ENCODE measurements around the gene NCOR1. TPM values are rescaled to one million over a fixed set of nuclear protein-coding genes. Genes with fewer than 3 reads are reported as not detected.

NCOR1 gene
- total RNA-seq, 1 experiment from 2014 or later, result 127 TPM

DNA sequence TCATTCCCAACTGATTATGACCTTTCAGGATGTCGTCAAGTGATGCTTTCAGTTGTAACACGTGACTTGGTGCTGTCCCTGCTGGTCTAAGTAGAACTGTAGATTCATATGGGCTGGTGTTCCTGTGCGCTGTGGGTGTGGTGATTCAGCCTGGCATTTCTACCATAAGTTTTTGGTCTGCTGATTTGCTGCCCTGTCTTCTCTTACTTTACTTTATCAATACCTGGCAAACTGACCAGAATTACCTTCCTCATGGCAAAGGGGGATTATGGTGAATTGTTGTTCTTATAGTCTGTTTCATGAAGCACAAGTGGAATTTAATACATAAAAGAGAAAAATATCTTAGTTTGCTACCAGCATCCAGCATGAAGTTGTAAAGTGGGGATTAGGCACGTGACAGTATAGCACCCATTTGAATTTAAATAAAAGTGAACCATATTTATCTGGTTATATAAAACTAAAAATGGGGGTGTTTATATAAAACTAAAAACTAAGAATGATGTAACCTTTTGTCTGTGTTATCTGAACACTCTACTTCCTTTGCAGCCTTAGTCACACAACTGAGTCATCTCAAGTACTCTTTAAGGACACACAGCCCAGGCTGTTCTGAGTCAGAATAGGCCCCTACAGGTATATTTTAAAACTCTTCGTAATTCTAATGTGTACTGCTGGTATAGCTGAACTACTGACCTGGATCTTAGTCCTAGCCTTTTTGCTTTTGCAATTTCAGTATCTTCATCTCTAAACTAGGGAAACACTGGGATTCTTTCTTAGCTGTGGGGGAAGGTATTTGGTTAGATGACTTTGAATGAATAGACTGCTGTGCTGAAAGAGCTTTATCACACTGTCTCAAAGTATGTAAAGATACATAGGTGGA, 187.4 kb downstream of the NCOR1 start:
- H3K9ac ChIP-seq (ENCODE audit: low read length), result peak overlapping the region; percentile 26; the same call in 1 of the 2 replicates

DNA sequence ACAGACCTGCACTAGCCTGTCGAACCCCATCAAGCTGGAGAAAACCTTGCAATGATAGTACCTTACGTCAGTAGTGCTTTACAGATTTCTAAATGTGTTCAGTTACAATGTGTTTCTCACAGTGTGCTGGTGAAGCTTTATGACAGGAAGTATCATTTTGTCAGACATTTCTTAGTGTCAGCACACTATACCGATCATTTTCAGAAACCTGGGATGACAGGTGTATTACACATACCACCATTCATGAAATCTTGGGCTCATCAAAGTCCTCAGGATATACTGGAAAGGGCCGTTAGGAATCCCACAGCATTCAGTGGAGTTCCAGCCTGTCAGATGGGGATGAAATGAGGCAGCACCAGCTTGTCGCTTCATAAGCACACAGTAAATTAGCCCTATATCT, 188.4 kb downstream of the NCOR1 start:
- Histone ChIP-seq H3K27ac (ENCODE audit: low read length) (peak overlapping the region; percentile 76), H3K9ac (ENCODE audit: low read length) (no peak overlapping the region), H2AFZ (ENCODE audit: low read length) (no peak overlapping the region), H4K20me1 (ENCODE audit: low read length) (peaks cover 39% of the 10 kb centered on the region), H3K4me2 (ENCODE audit: low read length) (peak overlapping the region; percentile 70; the same call in 1 of the 2 replicates), H3K9me3 (ENCODE audit: low read length) (no peaks in the 10 kb centered on the region), H3K4me1 (ENCODE audit: insufficient read depth, low read length) (peaks cover 39% of the 10 kb centered on the region), H3K36me3 (ENCODE audit: low read depth, low read length) (peaks cover 90% of the 10 kb centered on the region), H3K9me2 (replicated peaks; ENCODE audit: low read length) (no peaks in the 10 kb centered on the region), H3K79me2 (ENCODE audit: low read length) (peaks cover 42% of the 10 kb centered on the region), H3K4me3 (ENCODE audit: low read length) (no peak overlapping the region), H3K27me3 (ENCODE audit: low read length) (no peaks in the 10 kb centered on the region), H3F3A (ENCODE audit: low read length, unreplicated experiment) (peaks cover 25% of the 10 kb centered on the region)
- ChIA-PET CTCF (no interaction called here), POLR2A (ENCODE audit: unreplicated experiment) (no interaction called here)
- intact Hi-C loops (cut with micrococcal nuclease), result no loop called here
- ATAC-seq (peak; percentile 21), DNase-seq (peak; percentile 61)
- no peak for TF ChIP-seq EZH2phosphoT487 (IDR thresholded peaks at IDR 0.05; ENCODE audit: borderline replicate concordance, low read length)
- TF ChIP-seq EZH2 (IDR thresholded peaks at IDR 0.05; ENCODE audit: low read length, unreplicated experiment), result no peak
- TF ChIP-seq, protein P1, sequence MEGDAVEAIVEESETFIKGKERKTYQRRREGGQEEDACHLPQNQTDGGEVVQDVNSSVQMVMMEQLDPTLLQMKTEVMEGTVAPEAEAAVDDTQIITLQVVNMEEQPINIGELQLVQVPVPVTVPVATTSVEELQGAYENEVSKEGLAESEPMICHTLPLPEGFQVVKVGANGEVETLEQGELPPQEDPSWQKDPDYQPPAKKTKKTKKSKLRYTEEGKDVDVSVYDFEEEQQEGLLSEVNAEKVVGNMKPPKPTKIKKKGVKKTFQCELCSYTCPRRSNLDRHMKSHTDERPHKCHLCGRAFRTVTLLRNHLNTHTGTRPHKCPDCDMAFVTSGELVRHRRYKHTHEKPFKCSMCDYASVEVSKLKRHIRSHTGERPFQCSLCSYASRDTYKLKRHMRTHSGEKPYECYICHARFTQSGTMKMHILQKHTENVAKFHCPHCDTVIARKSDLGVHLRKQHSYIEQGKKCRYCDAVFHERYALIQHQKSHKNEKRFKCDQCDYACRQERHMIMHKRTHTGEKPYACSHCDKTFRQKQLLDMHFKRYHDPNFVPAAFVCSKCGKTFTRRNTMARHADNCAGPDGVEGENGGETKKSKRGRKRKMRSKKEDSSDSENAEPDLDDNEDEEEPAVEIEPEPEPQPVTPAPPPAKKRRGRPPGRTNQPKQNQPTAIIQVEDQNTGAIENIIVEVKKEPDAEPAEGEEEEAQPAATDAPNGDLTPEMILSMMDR (conservative IDR thresholded peaks at IDR 0.05; ENCODE audit: low read depth, low read length), result no peak
- no TSS peak for BruUV-seq (replicated peaks)

More for the DNA sequence above, 187.4 kb downstream of the NCOR1 start:
- H3K4me1 ChIP-seq (ENCODE audit: insufficient read depth, low read length), result peaks cover 39% of the 10 kb centered on the region
- peak; percentile 97 for DNase-seq
- peak overlapping the region; percentile 70 for H3K4me2 ChIP-seq (ENCODE audit: low read length)
- peak overlapping the region; percentile 76 for H3K27ac ChIP-seq (ENCODE audit: low read length)
- peak overlapping the region; percentile 26 for H3K4me3 ChIP-seq (ENCODE audit: low read length)
- no peaks in the 10 kb centered on the region for H3K9me3 ChIP-seq (ENCODE audit: low read length)
- H3K79me2 ChIP-seq (ENCODE audit: low read length), result peaks cover 32% of the 10 kb centered on the region
- H2AFZ ChIP-seq (ENCODE audit: low read length), result no peak overlapping the region
- peaks cover 30% of the 10 kb centered on the region; the same call in 1 of the 2 replicates for H4K20me1 ChIP-seq (ENCODE audit: low read length)
- POLR2A ChIA-PET (ENCODE audit: unreplicated experiment), result interaction anchor here (0.6 kb wide), 1 partner anchor 641 kb away, joined by 4 read pairs; no protein-coding TSS in a partner anchor
- intact Hi-C loops (cut with micrococcal nuclease), result no loop called here
- H3K27me3 ChIP-seq (ENCODE audit: low read length), result no peaks in the 10 kb centered on the region
- H3K36me3 ChIP-seq (ENCODE audit: low read depth, low read length), result peaks cover 89% of the 10 kb centered on the region
- CTCF ChIA-PET, result interaction anchor here (0.6 kb wide), 1 partner anchor 494 kb away, joined by 5 read pairs; no protein-coding TSS in a partner anchor
- BruUV-seq (replicated peaks), result TSS peak; percentile 27
- ATAC-seq, result peak; percentile 97
- peaks cover 22% of the 10 kb centered on the region for H3F3A ChIP-seq (ENCODE audit: low read length, unreplicated experiment)
- no peaks in the 10 kb centered on the region for H3K9me2 ChIP-seq (replicated peaks; ENCODE audit: low read length)
- TF ChIP-seq, protein P1 (conservative IDR thresholded peaks at IDR 0.05; ENCODE audit: low read depth, low read length), result 0 out of 2 replicates have a peak, but pooled peaks have one; percentile 16
- no peak for TF ChIP-seq EZH2phosphoT487 (IDR thresholded peaks at IDR 0.05; ENCODE audit: borderline replicate concordance, low read length)
- TF ChIP-seq EZH2 (IDR thresholded peaks at IDR 0.05; ENCODE audit: low read length, unreplicated experiment), result no peak

- BruUV-seq (replicated peaks), result no TSS peak
- peaks cover 35% of the 10 kb centered on the region for H4K20me1 ChIP-seq (ENCODE audit: low read length)
- no peaks in the 10 kb centered on the region for H3K9me2 ChIP-seq (replicated peaks; ENCODE audit: low read length)
- H3K36me3 ChIP-seq (ENCODE audit: low read depth, low read length), result peaks cover 86% of the 10 kb centered on the region
- ChIA-PET CTCF (no interaction called here), POLR2A (ENCODE audit: unreplicated experiment) (no interaction called here)
- H3K4me1 ChIP-seq (ENCODE audit: insufficient read depth, low read length), result peaks cover 39% of the 10 kb centered on the region
- H3K4me3 ChIP-seq (ENCODE audit: low read length), result no peak overlapping the region
- intact Hi-C loops (cut with micrococcal nuclease), result no loop called here
- ATAC-seq, result no peak
- TF ChIP-seq EZH2 (IDR thresholded peaks at IDR 0.05; ENCODE audit: low read length, unreplicated experiment), result no peak
- no peak for TF ChIP-seq EZH2phosphoT487 (IDR thresholded peaks at IDR 0.05; ENCODE audit: borderline replicate concordance, low read length)
- H3K27me3 ChIP-seq (ENCODE audit: low read length), result no peaks in the 10 kb centered on the region
- no peak for DNase-seq
- H3F3A ChIP-seq (ENCODE audit: low read length, unreplicated experiment), result peaks cover 25% of the 10 kb centered on the region
- H3K27ac ChIP-seq (ENCODE audit: low read length), result no peak overlapping the region
- no peak overlapping the region for H3K4me2 ChIP-seq (ENCODE audit: low read length)
- peaks cover 57% of the 10 kb centered on the region for H3K79me2 ChIP-seq (ENCODE audit: low read length)
- H3K9me3 ChIP-seq (ENCODE audit: low read length), result no peaks in the 10 kb centered on the region
- no peak overlapping the region for H2AFZ ChIP-seq (ENCODE audit: low read length)
- H3K9ac ChIP-seq (ENCODE audit: low read length), result no peak overlapping the region
Observed at GRCh38 chr17:16025202-16025601, 190.1 kb downstream of the NCOR1 start.

All from PC-3 (cell line).